Thyroid gland (tissue), 4 donors: ENCODE data around the gene SH2D1B. TPM values are rescaled to one million over a fixed set of nuclear protein-coding genes. Genes with fewer than 3 reads are reported as not detected.

Experiments
- DNase-seq, 2 donors: peaks; one replicate each; pipeline ENCODE4 v3.0.0-alpha.2; 2019
- H3K27ac ChIP-seq, 3 donors: fragments of 200-600 bp; sonication (generic); 1 replicate in 2 of 3; 2 replicates in 1 of 3; pipeline ENCODE4 v1.5.1; 2016 to 2019; ENCODE audit warnings: mild to moderate bottlenecking in 1 of 3, moderate library complexity in 1 of 3
- H3K27me3 ChIP-seq: fragments of 200-600 bp; sonication (generic); one replicate; pipeline ENCODE4 v1.5.1; 2019
- H3K36me3 ChIP-seq, 2 donors: fragments of 200-600 bp; sonication (generic); one replicate each; pipeline ENCODE4 v1.5.1; 2016 to 2019
- H3K4me1 ChIP-seq, 2 donors: fragments of 200-600 bp; sonication (generic); one replicate each; pipeline ENCODE4 v1.5.1; 2017 to 2019
- H3K4me3 ChIP-seq, 3 donors: fragments of 200-600 bp; sonication (generic); replicated peaks in 1 of 3; 1 replicate in 2 of 3; 2 replicates in 1 of 3; pipeline ENCODE4 v1.5.1; 2016; ENCODE audit warnings: mild to moderate bottlenecking in 1 of 3
- H3K9me3 ChIP-seq: fragments of 200-600 bp; sonication (generic); one replicate; pipeline ENCODE4 v1.5.1; 2017
- CTCF ChIP-seq, 6 experiments: fragments of 200-600 bp in 3 of 6; fragments of 450-650 bp in 3 of 6; sonication (generic) in 3 of 6; IDR thresholded peaks; one replicate each; pipeline ENCODE4 v1.5.1; 2016 to 2019; ENCODE audit warnings: antibody characterized with exemption in 6 of 6, mild to moderate bottlenecking in 2 of 6, inconsistent platforms in 1 of 6, moderate library complexity in 1 of 6
- POLR2A ChIP-seq, 2 donors: fragments of 450-650 bp; IDR thresholded peaks; one replicate each; pipeline ENCODE4 v1.6.1; 2017; ENCODE audit warnings: antibody characterized with exemption in 2 of 2, mild to moderate bottlenecking in 2 of 2, moderate library complexity in 1 of 2
- WGBS, 2 donors: methylation state at CpG; one replicate each; pipeline ENCODE4 v1.1.5; 2017; 5-methylcytosine and 5-hydroxymethylcytosine counted together
- intact Hi-C: fragments of 100-400 bp; cut with DNase I; formaldehyde crosslinking; loops from one replicate; pipeline ENCODE4 v1.15.1; 2023
- total RNA-seq, 4 donors: library from RNA; depleted of rRNA; stranded (reverse); fragments of >200 nt; gene quantifications; one replicate each; pipeline ENCODE4 v1.2.3, GENCODE V29; 2016

The SH2D1B gene
- total RNA-seq, 4 donors from 2014 or later = not detected

GRCh38 chr1:162384601-162385279 is 27.2 kb downstream of the SH2D1B start:
- H3K4me3 ChIP-seq = no peak overlapping the region
- no peaks in the 10 kb centered on the region for H3K27me3 ChIP-seq
- TF ChIP-seq POLR2A (IDR thresholded peaks at IDR 0.05) = no peak
- TF ChIP-seq CTCF (IDR thresholded peaks at IDR 0.05) = no peak
- DNase-seq = no peak
- H3K4me1 ChIP-seq = no peaks in the 10 kb centered on the region
- no peaks in the 10 kb centered on the region for H3K9me3 ChIP-seq
- H3K36me3 ChIP-seq = no peaks in the 10 kb centered on the region
- intact Hi-C loops = no loop called here
- H3K27ac ChIP-seq = no peak overlapping the region
- WGBS, 2 donors = 87 to 97% methylated on average over 8 to 10 of the region's 10 CpGs

- Histone ChIP-seq H3K36me3 (no peaks in the 10 kb centered on the region), H3K4me3 (no peak overlapping the region), H3K27ac (no peak overlapping the region), H3K4me1 (no peaks in the 10 kb centered on the region), H3K27me3 (no peaks in the 10 kb centered on the region), H3K9me3 (no peaks in the 10 kb centered on the region)
- intact Hi-C loops = no loop called here
- WGBS, 2 donors = 93 to 96% methylated on average over 6 of the region's 6 CpGs
- TF ChIP-seq CTCF (IDR thresholded peaks at IDR 0.05) (no peak), POLR2A (IDR thresholded peaks at IDR 0.05) (no peak)
- DNase-seq = no peak
Observed at GRCh38 chr1:162384116-162384515, 27.8 kb downstream of the SH2D1B start.

GRCh38 chr1:162383516-162383915 is 28.4 kb downstream of the SH2D1B start:
- H3K4me3 ChIP-seq = no peak overlapping the region
- WGBS, 2 donors = 91 to 92% methylated on average over 8 of the region's 8 CpGs

GRCh38 chr1:162383091-162383490 is 28.8 kb downstream of the SH2D1B start:
- intact Hi-C loops = no loop called here
- no peak overlapping the region for H3K4me3 ChIP-seq
- 92 to 97% methylated on average over 5 to 6 of the region's 6 CpGs for whole genome bisulfite sequencing, 2 donors
- no peak for TF ChIP-seq CTCF (IDR thresholded peaks at IDR 0.05)
- no peak for TF ChIP-seq POLR2A (IDR thresholded peaks at IDR 0.05)
- DNase-seq = no peak
- H3K27me3 ChIP-seq = no peaks in the 10 kb centered on the region
- H3K36me3 ChIP-seq = no peaks in the 10 kb centered on the region
- no peaks in the 10 kb centered on the region for H3K4me1 ChIP-seq
- no peaks in the 10 kb centered on the region for H3K9me3 ChIP-seq
- no peak overlapping the region for H3K27ac ChIP-seq

More at GRCh38 chr1:162383516-162383915, 28.4 kb downstream of the SH2D1B start:
- Histone ChIP-seq H3K27ac (no peak overlapping the region), H3K36me3 (no peaks in the 10 kb centered on the region), H3K27me3 (no peaks in the 10 kb centered on the region), H3K4me1 (no peaks in the 10 kb centered on the region), H3K9me3 (no peaks in the 10 kb centered on the region)
- TF ChIP-seq CTCF (IDR thresholded peaks at IDR 0.05) (no peak), POLR2A (IDR thresholded peaks at IDR 0.05) (no peak)
- no peak for DNase-seq
- intact Hi-C loops = no loop called here

- 90 to 94% methylated on average over 11 to 13 of the region's 13 CpGs for WGBS, 2 donors
- Histone ChIP-seq H3K4me3 (no peak overlapping the region), H3K36me3 (no peaks in the 10 kb centered on the region), H3K27me3 (no peaks in the 10 kb centered on the region), H3K27ac (no peak overlapping the region), H3K4me1 (no peaks in the 10 kb centered on the region), H3K9me3 (no peaks in the 10 kb centered on the region)
- no peak for DNase-seq
- TF ChIP-seq CTCF (IDR thresholded peaks at IDR 0.05) (no peak), POLR2A (IDR thresholded peaks at IDR 0.05) (no peak)
- intact Hi-C loops = no loop called here
Observed at GRCh38 chr1:162381941-162382750, 29.8 kb downstream of the SH2D1B start.
